ENCODE data around the gene MRPL48. TPM values are rescaled to one million over a fixed set of nuclear protein-coding genes. Genes with fewer than 3 reads are reported as not detected.
A peak's percentile ranks its signal among the peaks of the same experiment; 100 is the strongest.

The MRPL48 gene
- total RNA-seq, 8 experiments from 2014 or later, result 33.3 to 60.5 (median 45.0) TPM

- H3K27ac ChIP-seq, result no peak overlapping the region
- in situ Hi-C loops (cut with MboI; ENCODE audit: low pct_unique_long_range_greater_than_20kb in 2 of 9, low sequenced_read_pairs in 9 of 9, unreplicated experiment in 9 of 9), result no loop called here
- H3K4me3 ChIP-seq, result no peak overlapping the region
- WGBS, 10 experiments, result 0 to 67% (median 17%) methylated on average over 1 of the region's 1 CpG; no CpG with 5 or more reads in 5 of the 10 experiments
- ATAC-seq (replicated peaks in 6 of 8), result peak in 3 of 8 experiments; percentile 79 to 98 (median 96)
- no peaks in the 10 kb centered on the region for H3K4me1 ChIP-seq (replicated peaks in 1 of 2)
These were observed 101.3 kb downstream of the MRPL48 start for GRCh38 chr11:73889019-73889418.

GRCh38 chr11:73889536-73889935, 101.9 kb downstream of the MRPL48 start:
- in situ Hi-C loops (cut with MboI; ENCODE audit: low pct_unique_long_range_greater_than_20kb in 2 of 9, low sequenced_read_pairs in 9 of 9, unreplicated experiment in 9 of 9), result no loop called here
- Histone ChIP-seq H3K4me3 (no peak overlapping the region), H3K4me1 (replicated peaks in 1 of 2) (no peaks in the 10 kb centered on the region), H3K27ac (no peak overlapping the region)
- 0 to 100% (median 56%) methylated on average over 1 of the region's 1 CpG; no CpG with 5 or more reads in 4 of the 10 experiments for WGBS, 10 experiments
- peak in 3 of 8 experiments; percentile 74 to 83 (median 78) for ATAC-seq (replicated peaks in 6 of 8)

- H3K27ac ChIP-seq, result no peak overlapping the region
- in situ Hi-C loops (cut with MboI; ENCODE audit: low pct_unique_long_range_greater_than_20kb in 2 of 9, low sequenced_read_pairs in 9 of 9, unreplicated experiment in 9 of 9), result no loop called here
- 10 to 100% (median 100%) methylated on average over 1 to 3 of the region's 3 CpGs; no CpG with 5 or more reads in 1 of the 10 experiments for WGBS, 10 experiments
- no peak overlapping the region for H3K4me3 ChIP-seq
- ATAC-seq (replicated peaks in 6 of 8), result peak in 2 of 8 experiments; percentile 23 to 30
- H3K4me1 ChIP-seq (replicated peaks in 1 of 2), result no peaks in the 10 kb centered on the region
These were observed 105.4 kb downstream of the MRPL48 start for GRCh38 chr11:73893041-73893440.

- 14 to 100% (median 89%) methylated on average over 1 to 5 of the region's 5 CpGs; no CpG with 5 or more reads in 2 of the 10 experiments for WGBS, 10 experiments
- in situ Hi-C loops (cut with MboI; ENCODE audit: low pct_unique_long_range_greater_than_20kb in 2 of 9, low sequenced_read_pairs in 9 of 9, unreplicated experiment in 9 of 9), result no loop called here
These were observed 107.2 kb downstream of the MRPL48 start for GRCh38 chr11:73894725-73895335.

GRCh38 chr11:73902303-73902702, 114.6 kb downstream of the MRPL48 start:
- WGBS, 10 experiments, result 0 to 100% (median 82%) methylated on average over 1 of the region's 1 CpG; no CpG with 5 or more reads in 6 of the 10 experiments
- ATAC-seq (replicated peaks in 6 of 8), result peak in 3 of 8 experiments; percentile 54 to 74 (median 57)
- in situ Hi-C loops (cut with MboI; ENCODE audit: low pct_unique_long_range_greater_than_20kb in 2 of 9, low sequenced_read_pairs in 9 of 9, unreplicated experiment in 9 of 9), result no loop called here
- Histone ChIP-seq H3K4me1 (replicated peaks in 1 of 2) (no peaks in the 10 kb centered on the region), H3K4me3 (no peak overlapping the region), H3K27ac (no peak overlapping the region)

More at GRCh38 chr11:73894725-73895335, 107.2 kb downstream of the MRPL48 start:
- no peak for ATAC-seq (replicated peaks in 6 of 8)
- Histone ChIP-seq H3K27ac (no peak overlapping the region), H3K4me3 (no peak overlapping the region), H3K4me1 (replicated peaks in 1 of 2) (no peaks in the 10 kb centered on the region)

GRCh38 chr11:73907191-73907590, 119.5 kb downstream of the MRPL48 start:
- Histone ChIP-seq H3K27ac (no peak overlapping the region), H3K4me3 (no peak overlapping the region), H3K4me1 (replicated peaks in 1 of 2) (no peaks in the 10 kb centered on the region)
- in situ Hi-C loops (cut with MboI; ENCODE audit: low pct_unique_long_range_greater_than_20kb in 2 of 9, low sequenced_read_pairs in 9 of 9, unreplicated experiment in 9 of 9), result no loop called here
- WGBS, 10 experiments, result 50 to 100% (median 82%) methylated on average over 1 to 3 of the region's 4 CpGs
- ATAC-seq (replicated peaks in 6 of 8), result no peak

- 80 to 100% (median 100%) methylated on average over 1 to 2 of the region's 2 CpGs for WGBS, 10 experiments
- ATAC-seq (replicated peaks in 6 of 8), result no peak
- Histone ChIP-seq H3K4me3 (no peak overlapping the region), H3K27ac (no peak overlapping the region), H3K4me1 (replicated peaks in 1 of 2) (no peaks in the 10 kb centered on the region)
- in situ Hi-C loops (cut with MboI; ENCODE audit: low pct_unique_long_range_greater_than_20kb in 2 of 9, low sequenced_read_pairs in 9 of 9, unreplicated experiment in 9 of 9), result no loop called here
These were observed 124.4 kb downstream of the MRPL48 start for GRCh38 chr11:73912026-73912425.

GRCh38 chr11:73913472-73913871, 125.8 kb downstream of the MRPL48 start:
- Histone ChIP-seq H3K27ac (no peak overlapping the region), H3K4me1 (replicated peaks in 1 of 2) (no peaks in the 10 kb centered on the region), H3K4me3 (no peak overlapping the region)
- ATAC-seq (replicated peaks in 6 of 8), result no peak
- in situ Hi-C loops (cut with MboI; ENCODE audit: low pct_unique_long_range_greater_than_20kb in 2 of 9, low sequenced_read_pairs in 9 of 9, unreplicated experiment in 9 of 9), result no loop called here

GRCh38 chr11:73914284-73914683, 126.6 kb downstream of the MRPL48 start:
- no peak overlapping the region for H3K27ac ChIP-seq
- no peak for ATAC-seq (replicated peaks in 6 of 8)
- in situ Hi-C loops (cut with MboI; ENCODE audit: low pct_unique_long_range_greater_than_20kb in 2 of 9, low sequenced_read_pairs in 9 of 9, unreplicated experiment in 9 of 9), result no loop called here
- WGBS, 10 experiments, result 69 to 94% (median 87%) methylated on average over 2 to 4 of the region's 4 CpGs; no CpG with 5 or more reads in 1 of the 10 experiments
- no peaks in the 10 kb centered on the region for H3K4me1 ChIP-seq (replicated peaks in 1 of 2)
- no peak overlapping the region for H3K4me3 ChIP-seq

Other genes with a start within 250 kb of the MRPL48 start
- 10 to 100 TPM; 33.2 to 82.3 (median 47.1) TPM for gene FAM168A, start 189.8 kb upstream of the MRPL48 start, total RNA-seq
- 10 to 100 TPM in 2 of 8 experiments, 1 to 10 TPM in 6; 2.1 to 21.0 (median 4.7) TPM for gene PLEKHB1, start 141.3 kb upstream of the MRPL48 start, total RNA-seq
- 100 to 1,000 TPM in 4 of 8 experiments, 10 to 100 TPM in 4; 61.5 to 173 (median 100) TPM for gene RAB6A, start 26.8 kb upstream of the MRPL48 start, total RNA-seq
- gene COA4, start 89.0 kb downstream of the MRPL48 start, total RNA-seq, result 100 to 1,000 TPM in 3 of 8 experiments, 10 to 100 TPM in 5; 45.1 to 199 (median 75.5) TPM
- gene PAAF1, start 89.1 kb downstream of the MRPL48 start, total RNA-seq, result 10 to 100 TPM; 15.4 to 32.0 (median 27.9) TPM
- gene DNAJB13, start 163.2 kb downstream of the MRPL48 start, total RNA-seq, result 1 to 10 TPM in 2 of 8 experiments, under 1 TPM in 5, not detected in 1; 0.17 to 6.7 (median 0.55) TPM
- gene UCP2, start 195.0 kb downstream of the MRPL48 start, total RNA-seq, result 10 to 100 TPM in 2 of 8 experiments, 1 to 10 TPM in 6; 1.3 to 15.0 (median 4.0) TPM
- 1 to 10 TPM in 6 of 8 experiments, under 1 TPM in 2; 0.51 to 2.6 (median 2.1) TPM for gene UCP3, start 221.2 kb downstream of the MRPL48 start, total RNA-seq